Superior temporal gyrus (tissue), 1 donor: ENCODE measurements around the gene SLC66A3.
A peak's percentile ranks its signal among the peaks of the same experiment; 100 is the strongest.

ENCODE experiments used
- DNase-seq: peaks from one replicate; pipeline ENCODE4 v3.0.0-alpha.2; 2016; ENCODE audit errors: extremely low spot score

SLC66A3 gene

DNA sequence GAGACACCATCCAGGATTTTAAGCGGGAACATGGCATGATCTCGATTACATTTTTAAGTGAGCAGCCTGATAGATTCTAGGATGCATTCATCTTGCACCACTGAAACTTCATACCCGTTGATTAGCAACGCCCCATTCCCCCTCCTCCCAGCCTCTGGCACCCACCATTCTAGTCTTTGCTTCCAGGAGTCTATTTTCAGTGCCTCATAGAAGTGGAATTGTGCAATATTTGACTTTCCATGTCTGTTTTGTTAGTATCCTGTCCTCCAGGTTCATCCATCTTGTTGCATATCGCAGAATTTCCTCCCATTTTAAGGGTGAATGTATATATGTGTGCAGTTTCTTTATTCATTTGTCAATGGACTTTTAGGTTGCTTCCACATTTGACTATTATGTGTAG is 20.9 kb upstream of the SLC66A3 start:
- no peak for DNase-seq

GRCh38 chr2:11140492-11140891 is 14.8 kb upstream of the SLC66A3 start:
- DNase-seq: no peak

DNA sequence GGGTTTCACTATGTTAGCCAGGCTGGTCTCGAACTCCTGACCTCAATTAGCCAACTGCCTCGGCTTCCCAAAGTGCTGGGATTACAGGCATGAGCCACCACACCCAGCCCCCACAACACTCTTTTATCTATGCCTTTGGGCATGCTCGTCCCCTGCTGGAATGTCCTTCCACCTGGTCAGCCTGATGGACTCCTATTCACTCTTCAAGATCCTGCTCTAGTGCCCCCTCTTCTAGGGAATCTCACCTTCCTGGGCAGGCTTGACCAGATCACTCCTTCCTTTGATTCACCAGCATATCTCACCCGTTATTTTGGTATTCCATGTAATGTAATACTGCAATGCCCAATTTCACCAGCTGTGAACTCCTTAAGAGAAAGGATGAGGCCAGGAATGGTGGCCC is 13.9 kb upstream of the SLC66A3 start:
- DNase-seq: no peak

DNA sequence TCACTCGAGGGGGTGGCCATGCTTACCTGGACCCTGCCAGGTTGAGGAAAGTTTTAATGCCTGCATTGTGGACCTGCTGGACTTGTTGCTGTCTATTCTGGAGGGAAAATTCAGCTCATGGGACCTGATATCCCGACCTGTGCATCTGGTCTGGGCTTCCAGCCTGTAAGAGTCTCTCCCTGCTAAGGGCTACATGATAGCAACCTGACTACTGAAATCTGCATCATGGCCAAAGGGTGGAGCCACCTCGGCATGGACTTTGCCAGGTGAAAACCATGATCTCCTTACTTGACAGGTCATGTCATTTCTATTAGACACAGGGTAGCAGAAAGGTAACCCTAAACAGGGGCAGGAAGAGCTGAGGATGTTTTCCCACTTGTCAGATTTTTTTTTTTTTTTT is 12.9 kb upstream of the SLC66A3 start:
- DNase-seq: no peak

- no peak for DNase-seq
Observed at GRCh38 chr2:11142987-11143386, 12.3 kb upstream of the SLC66A3 start.

GRCh38 chr2:11144077-11144737 is 11.1 kb upstream of the SLC66A3 start:
- no peak for DNase-seq

- DNase-seq: no peak
Observed at GRCh38 chr2:11144738-11145079, 10.6 kb upstream of the SLC66A3 start.

- no peak for DNase-seq
Observed at GRCh38 chr2:11145350-11145749, 9.9 kb upstream of the SLC66A3 start.

GRCh38 chr2:11146076-11146475 is 9.2 kb upstream of the SLC66A3 start:
- no peak for DNase-seq

GRCh38 chr2:11147263-11147662 is 8.0 kb upstream of the SLC66A3 start:
- DNase-seq: no peak

GRCh38 chr2:11152591-11152990 is 2.7 kb upstream of the SLC66A3 start:
- DNase-seq: no peak

- peak; percentile 16 for DNase-seq
Observed at GRCh38 chr2:11154016-11154922, 998 bp upstream of the SLC66A3 start.

DNA sequence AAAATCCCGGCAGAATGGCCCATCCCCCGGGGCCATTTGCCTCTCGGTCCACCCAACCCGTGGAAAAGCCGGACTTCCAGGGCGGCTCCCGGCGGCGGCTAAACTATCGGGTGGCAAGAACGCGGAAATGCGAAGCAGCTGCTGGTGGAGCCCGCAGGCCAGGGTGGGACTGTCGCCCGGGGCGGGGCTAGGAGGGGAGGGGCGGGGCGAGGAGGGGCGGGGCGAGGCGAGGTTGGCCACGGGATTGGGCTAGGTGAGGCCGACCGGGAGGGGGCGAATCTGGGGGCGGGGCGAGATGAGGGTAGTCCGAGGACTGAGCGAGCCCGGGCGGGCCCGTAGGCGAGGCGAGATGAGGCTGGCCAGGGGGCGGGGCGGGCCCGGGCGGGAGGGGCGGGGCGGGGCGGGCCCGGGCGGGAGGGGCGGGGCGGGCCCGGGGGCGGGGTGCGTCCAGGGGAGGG is 315 bp upstream of the SLC66A3 start:
- peak; percentile 67 for DNase-seq

DNA sequence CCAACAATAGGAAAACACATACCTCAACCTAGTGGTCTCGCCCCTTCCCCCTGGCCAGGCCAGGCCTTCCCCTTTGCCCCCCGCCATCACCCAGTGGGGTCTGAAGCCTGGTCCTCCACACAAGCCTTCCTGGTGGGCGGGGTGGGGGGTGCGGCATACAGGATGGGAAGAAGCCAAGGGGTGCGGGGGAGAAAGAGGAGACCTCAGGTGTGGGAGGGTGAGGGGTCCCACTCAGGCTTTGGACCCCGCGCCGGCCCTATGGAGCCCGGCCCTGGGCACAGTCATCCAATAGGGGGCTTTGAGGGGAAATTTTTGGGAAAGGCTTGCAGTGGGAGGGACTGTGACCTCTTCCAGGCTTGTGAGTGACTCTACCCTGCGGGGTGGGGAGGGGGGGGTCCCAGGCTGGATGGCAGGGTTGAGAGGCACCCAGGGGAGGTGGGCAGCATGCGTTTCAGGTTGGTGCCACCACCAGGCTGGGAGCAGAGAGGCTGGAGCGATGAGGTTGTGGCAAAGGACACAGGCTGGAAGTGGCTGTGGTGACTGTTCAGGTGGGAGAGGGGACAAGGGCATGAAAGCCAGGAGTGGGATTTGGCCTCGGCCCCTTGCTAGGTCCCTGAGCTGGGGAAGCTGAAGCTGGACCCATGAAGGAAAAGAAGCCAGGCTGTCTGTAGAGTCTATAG is 1.3 kb downstream of the SLC66A3 start:
- DNase-seq: no peak

DNA sequence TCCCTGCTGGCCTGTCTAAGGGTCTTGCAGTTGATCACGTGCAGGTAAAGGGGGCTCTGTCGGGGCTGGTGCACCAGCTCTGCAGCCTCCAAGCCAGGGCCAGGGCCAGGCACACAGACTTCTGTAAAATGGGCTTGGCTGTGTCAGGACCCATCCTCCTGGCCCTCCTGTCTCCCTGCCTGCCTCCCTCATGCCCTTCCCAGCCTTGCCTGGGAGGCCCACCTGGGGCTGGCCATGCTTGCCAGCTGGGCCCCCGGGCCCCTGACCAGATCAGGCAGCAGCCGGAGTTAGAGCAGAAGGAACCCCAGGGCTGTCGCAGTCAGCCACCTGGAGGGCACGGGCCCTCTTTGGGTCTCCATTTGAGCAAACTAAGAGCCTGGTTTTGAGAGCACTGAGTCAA is 2.0 kb downstream of the SLC66A3 start:
- no peak for DNase-seq

- DNase-seq: no peak
Observed at GRCh38 chr2:11157731-11158130, 2.5 kb downstream of the SLC66A3 start.

- no peak for DNase-seq
Observed at GRCh38 chr2:11158916-11159573, 3.8 kb downstream of the SLC66A3 start.

- no peak for DNase-seq
Observed at GRCh38 chr2:11159574-11160170, 4.4 kb downstream of the SLC66A3 start.

DNA sequence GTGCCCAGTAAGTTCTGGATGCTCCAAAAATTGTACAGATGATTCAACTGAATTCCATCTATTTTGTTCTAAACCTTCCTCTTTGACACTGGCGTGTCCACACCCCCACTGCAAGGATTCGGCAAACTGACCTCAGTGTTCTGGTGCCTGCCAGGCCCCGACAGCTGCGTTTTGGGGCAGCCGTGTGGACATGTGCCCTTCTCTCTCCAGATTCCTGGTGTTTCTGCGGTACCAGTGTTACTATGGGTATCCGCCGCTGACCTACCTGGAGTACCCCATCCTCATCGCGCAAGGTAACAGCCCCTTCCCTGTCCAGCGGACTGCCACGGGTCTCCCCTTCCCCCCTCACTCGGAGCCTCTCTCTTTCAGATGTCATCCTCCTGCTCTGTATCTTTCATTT is 5.0 kb downstream of the SLC66A3 start:
- DNase-seq: no peak

GRCh38 chr2:11160731-11161455 is 5.6 kb downstream of the SLC66A3 start:
- DNase-seq: no peak

- no peak for DNase-seq
Observed at GRCh38 chr2:11161747-11162146, 6.5 kb downstream of the SLC66A3 start.
